Measurements from ENCODE around the gene CYP46A1. TPM values are rescaled to one million over a fixed set of nuclear protein-coding genes. Genes with fewer than 3 reads are reported as not detected.

CYP46A1 gene
- total RNA-seq (2022; extraction: Qiagen RNA extraction): 0.06 to 0.17 TPM (median 0.09 TPM) in 5 replicates

GRCh38 chr14:99683619-99684409 is at the start of gene CYP46A1:
Gene CYP46A1 (plus strand): TSS chr14:99684298. CDS start chr14:99684418, 120 bp downstream.

GRCh38 chr14:99644723-99645544 is 39.2 kb upstream of the CYP46A1 start, which contains the start of gene HHIPL1:
Gene HHIPL1 (plus strand): TSS chr14:99645129. CDS start chr14:99645208, 79 bp downstream.

Other genes with a start within 250 kb of the CYP46A1 start
- 42.2 to 56.6 TPM (median 47.5 TPM) in 5 replicates for gene SETD3, start 203.4 kb upstream of the CYP46A1 start, total RNA-seq (2022; extraction: Qiagen RNA extraction)
- gene CCNK, start 202.9 kb upstream of the CYP46A1 start, total RNA-seq (2022; extraction: Qiagen RNA extraction): 45.0 to 64.4 TPM (median 48.7 TPM) in 5 replicates
- gene CCDC85C, start 80.1 kb upstream of the CYP46A1 start, total RNA-seq (2022; extraction: Qiagen RNA extraction): 32.8 to 38.6 TPM (median 36.6 TPM) in 5 replicates
- gene HHIPL1, start 39.2 kb upstream of the CYP46A1 start, total RNA-seq (2022; extraction: Qiagen RNA extraction): 0.16 to 0.24 TPM (median 0.20 TPM) in 5 replicates
- 28.1 to 41.4 TPM (median 33.6 TPM) in 5 replicates for gene EML1, start 109.1 kb downstream of the CYP46A1 start, total RNA-seq (2022; extraction: Qiagen RNA extraction)

All from A549 treated with Hydrocortisone at 1 μM for 4 hours (cell line).